ENCODE measurements around the gene PDSS2.
A peak's percentile ranks its signal among the peaks of the same experiment; 100 is the strongest.
"Not testable (repeated sequence)": the region's sequence is repeated elsewhere in the genome, so short reads cannot be mapped to it uniquely, and the experiment has no call there.

The PDSS2 gene

GRCh38 chr6:107209406-107210305, 249.7 kb downstream of the PDSS2 start:
- no peak for DNase-seq

GRCh38 chr6:107207251-107207873, 252.0 kb downstream of the PDSS2 start:
- DNase-seq, result no peak

GRCh38 chr6:107205058-107205998, 254.0 kb downstream of the PDSS2 start:
- no peak for DNase-seq

GRCh38 chr6:107202876-107203468, 256.4 kb downstream of the PDSS2 start:
- no peak for DNase-seq

- DNase-seq, result no peak
These were observed 260.5 kb downstream of the PDSS2 start for GRCh38 chr6:107198631-107199416.

- no peak for DNase-seq
These were observed 263.2 kb downstream of the PDSS2 start for GRCh38 chr6:107196152-107196551.

- DNase-seq, result not testable (repeated sequence)
These were observed 264.6 kb downstream of the PDSS2 start for GRCh38 chr6:107194723-107195122.

GRCh38 chr6:107192830-107193229, 266.5 kb downstream of the PDSS2 start:
- DNase-seq, result peak; percentile 23

GRCh38 chr6:107187630-107188029, 271.7 kb downstream of the PDSS2 start:
- DNase-seq, result no peak

GRCh38 chr6:107186047-107186446, 273.3 kb downstream of the PDSS2 start:
- DNase-seq, result no peak

- peak; percentile 8 for DNase-seq
These were observed 273.9 kb downstream of the PDSS2 start for GRCh38 chr6:107185391-107185970.

- no peak for DNase-seq
These were observed 274.9 kb downstream of the PDSS2 start for GRCh38 chr6:107184435-107184834.

- DNase-seq, result no peak
These were observed 279.3 kb downstream of the PDSS2 start for GRCh38 chr6:107180099-107180498.

GRCh38 chr6:107179004-107179403, 280.4 kb downstream of the PDSS2 start:
- no peak for DNase-seq

- no peak for DNase-seq
These were observed 285.6 kb downstream of the PDSS2 start for GRCh38 chr6:107173779-107174178.

GRCh38 chr6:107171513-107171912, 287.9 kb downstream of the PDSS2 start:
- DNase-seq, result no peak

GRCh38 chr6:107164299-107164698, 295.1 kb downstream of the PDSS2 start:
- DNase-seq, result not testable (repeated sequence)

GRCh38 chr6:107161521-107161920, 297.8 kb downstream of the PDSS2 start:
- DNase-seq, result no peak

- DNase-seq, result no peak
These were observed 302.7 kb downstream of the PDSS2 start for GRCh38 chr6:107156617-107157016.

- DNase-seq, result no peak
These were observed 304.6 kb downstream of the PDSS2 start for GRCh38 chr6:107154801-107155160.

- DNase-seq, result peak; percentile 49
These were observed 305.1 kb downstream of the PDSS2 start for GRCh38 chr6:107154131-107154800.
